ENCODE results near the gene SEMG1.

DNA sequence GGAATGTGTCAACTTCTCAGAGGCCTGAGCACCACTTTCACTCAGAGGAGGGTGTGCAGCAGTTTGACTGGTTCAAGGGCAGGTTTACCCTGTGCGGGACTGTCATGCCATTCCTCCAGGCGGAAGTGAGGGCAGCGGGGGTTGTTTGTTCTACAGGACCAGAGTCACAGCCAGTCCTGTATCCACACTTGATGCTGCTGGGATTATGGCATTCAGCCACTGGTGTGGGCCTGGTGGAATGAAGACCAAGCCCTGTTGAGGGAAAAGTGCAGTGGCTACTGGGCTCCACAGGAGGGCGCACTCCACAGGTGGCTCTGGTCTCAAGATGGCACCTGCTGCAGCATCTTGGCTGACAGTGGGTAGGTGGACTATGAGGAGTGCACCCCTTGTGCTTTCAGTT is 29.2 kb downstream of the SEMG1 start:
- TF ChIP-seq, protein P1, sequence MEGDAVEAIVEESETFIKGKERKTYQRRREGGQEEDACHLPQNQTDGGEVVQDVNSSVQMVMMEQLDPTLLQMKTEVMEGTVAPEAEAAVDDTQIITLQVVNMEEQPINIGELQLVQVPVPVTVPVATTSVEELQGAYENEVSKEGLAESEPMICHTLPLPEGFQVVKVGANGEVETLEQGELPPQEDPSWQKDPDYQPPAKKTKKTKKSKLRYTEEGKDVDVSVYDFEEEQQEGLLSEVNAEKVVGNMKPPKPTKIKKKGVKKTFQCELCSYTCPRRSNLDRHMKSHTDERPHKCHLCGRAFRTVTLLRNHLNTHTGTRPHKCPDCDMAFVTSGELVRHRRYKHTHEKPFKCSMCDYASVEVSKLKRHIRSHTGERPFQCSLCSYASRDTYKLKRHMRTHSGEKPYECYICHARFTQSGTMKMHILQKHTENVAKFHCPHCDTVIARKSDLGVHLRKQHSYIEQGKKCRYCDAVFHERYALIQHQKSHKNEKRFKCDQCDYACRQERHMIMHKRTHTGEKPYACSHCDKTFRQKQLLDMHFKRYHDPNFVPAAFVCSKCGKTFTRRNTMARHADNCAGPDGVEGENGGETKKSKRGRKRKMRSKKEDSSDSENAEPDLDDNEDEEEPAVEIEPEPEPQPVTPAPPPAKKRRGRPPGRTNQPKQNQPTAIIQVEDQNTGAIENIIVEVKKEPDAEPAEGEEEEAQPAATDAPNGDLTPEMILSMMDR (IDR thresholded peaks at IDR 0.05 in 2 of 3, conservative IDR thresholded peaks at IDR 0.05 in 1 of 3; ENCODE audit: insufficient read depth in 2 of 3, low read depth in 1 of 3, low read length in 3 of 3): peak; percentile 54 to 74 (median 66)
- TF ChIP-seq POLR2A (conservative IDR thresholded peaks at IDR 0.05) (no peak), ZNF121 (CRISPR knock-in tag; conservative IDR thresholded peaks at IDR 0.05) (no peak), RB1 (IDR thresholded peaks at IDR 0.05; ENCODE audit: low read depth) (no peak), JUN (IDR thresholded peaks at IDR 0.05; ENCODE audit: borderline replicate concordance, low read depth, low read length) (no peak), JUN (CRISPR knock-in tag; IDR thresholded peaks at IDR 0.05; ENCODE audit: borderline replicate concordance) (no peak)
- TF ChIP-seq, protein P2, sequence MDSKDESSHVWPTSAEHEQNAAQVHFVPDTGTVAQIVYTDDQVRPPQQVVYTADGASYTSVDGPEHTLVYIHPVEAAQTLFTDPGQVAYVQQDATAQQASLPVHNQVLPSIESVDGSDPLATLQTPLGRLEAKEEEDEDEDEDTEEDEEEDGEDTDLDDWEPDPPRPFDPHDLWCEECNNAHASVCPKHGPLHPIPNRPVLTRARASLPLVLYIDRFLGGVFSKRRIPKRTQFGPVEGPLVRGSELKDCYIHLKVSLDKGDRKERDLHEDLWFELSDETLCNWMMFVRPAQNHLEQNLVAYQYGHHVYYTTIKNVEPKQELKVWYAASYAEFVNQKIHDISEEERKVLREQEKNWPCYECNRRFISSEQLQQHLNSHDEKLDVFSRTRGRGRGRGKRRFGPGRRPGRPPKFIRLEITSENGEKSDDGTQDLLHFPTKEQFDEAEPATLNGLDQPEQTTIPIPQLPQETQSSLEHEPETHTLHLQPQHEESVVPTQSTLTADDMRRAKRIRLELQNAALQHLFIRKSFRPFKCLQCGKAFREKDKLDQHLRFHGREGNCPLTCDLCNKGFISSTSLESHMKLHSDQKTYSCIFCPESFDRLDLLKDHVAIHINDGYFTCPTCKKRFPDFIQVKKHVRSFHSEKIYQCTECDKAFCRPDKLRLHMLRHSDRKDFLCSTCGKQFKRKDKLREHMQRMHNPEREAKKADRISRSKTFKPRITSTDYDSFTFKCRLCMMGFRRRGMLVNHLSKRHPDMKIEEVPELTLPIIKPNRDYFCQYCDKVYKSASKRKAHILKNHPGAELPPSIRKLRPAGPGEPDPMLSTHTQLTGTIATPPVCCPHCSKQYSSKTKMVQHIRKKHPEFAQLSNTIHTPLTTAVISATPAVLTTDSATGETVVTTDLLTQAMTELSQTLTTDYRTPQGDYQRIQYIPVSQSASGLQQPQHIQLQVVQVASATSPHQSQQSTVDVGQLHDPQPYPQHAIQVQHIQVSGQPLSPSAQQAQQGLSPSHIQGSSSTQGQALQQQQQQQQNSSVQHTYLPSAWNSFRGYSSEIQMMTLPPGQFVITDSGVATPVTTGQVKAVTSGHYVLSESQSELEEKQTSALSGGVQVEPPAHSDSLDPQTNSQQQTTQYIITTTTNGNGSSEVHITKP (IDR thresholded peaks at IDR 0.05; ENCODE audit: partially characterized antibody): no peak
- TF ChIP-seq, protein P3, sequence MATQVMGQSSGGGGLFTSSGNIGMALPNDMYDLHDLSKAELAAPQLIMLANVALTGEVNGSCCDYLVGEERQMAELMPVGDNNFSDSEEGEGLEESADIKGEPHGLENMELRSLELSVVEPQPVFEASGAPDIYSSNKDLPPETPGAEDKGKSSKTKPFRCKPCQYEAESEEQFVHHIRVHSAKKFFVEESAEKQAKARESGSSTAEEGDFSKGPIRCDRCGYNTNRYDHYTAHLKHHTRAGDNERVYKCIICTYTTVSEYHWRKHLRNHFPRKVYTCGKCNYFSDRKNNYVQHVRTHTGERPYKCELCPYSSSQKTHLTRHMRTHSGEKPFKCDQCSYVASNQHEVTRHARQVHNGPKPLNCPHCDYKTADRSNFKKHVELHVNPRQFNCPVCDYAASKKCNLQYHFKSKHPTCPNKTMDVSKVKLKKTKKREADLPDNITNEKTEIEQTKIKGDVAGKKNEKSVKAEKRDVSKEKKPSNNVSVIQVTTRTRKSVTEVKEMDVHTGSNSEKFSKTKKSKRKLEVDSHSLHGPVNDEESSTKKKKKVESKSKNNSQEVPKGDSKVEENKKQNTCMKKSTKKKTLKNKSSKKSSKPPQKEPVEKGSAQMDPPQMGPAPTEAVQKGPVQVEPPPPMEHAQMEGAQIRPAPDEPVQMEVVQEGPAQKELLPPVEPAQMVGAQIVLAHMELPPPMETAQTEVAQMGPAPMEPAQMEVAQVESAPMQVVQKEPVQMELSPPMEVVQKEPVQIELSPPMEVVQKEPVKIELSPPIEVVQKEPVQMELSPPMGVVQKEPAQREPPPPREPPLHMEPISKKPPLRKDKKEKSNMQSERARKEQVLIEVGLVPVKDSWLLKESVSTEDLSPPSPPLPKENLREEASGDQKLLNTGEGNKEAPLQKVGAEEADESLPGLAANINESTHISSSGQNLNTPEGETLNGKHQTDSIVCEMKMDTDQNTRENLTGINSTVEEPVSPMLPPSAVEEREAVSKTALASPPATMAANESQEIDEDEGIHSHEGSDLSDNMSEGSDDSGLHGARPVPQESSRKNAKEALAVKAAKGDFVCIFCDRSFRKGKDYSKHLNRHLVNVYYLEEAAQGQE (IDR thresholded peaks at IDR 0.05; ENCODE audit: borderline replicate concordance): no peak
- TF ChIP-seq, protein P3 (CRISPR knock-in tag; IDR thresholded peaks at IDR 0.05; ENCODE audit: low read depth): no peak

All from K562 (cell line).